Body of pancreas (tissue), 4 donors: Measurements from ENCODE around the gene ZBTB38. TPM values are rescaled to one million over a fixed set of nuclear protein-coding genes. Genes with fewer than 3 reads are reported as not detected.

ENCODE experiments used
- ATAC-seq: fragments of 150-250 bp; one replicate; pipeline ENCODE4 v1.9.1; 2016
- DNase-seq, 4 donors: peaks; one replicate each; pipeline ENCODE4 v3.0.0-alpha.2; 2019
- H3K27ac ChIP-seq, 4 donors: fragments of 200-600 bp; sonication (generic); 1 replicate in 3 of 4; 2 replicates in 1 of 4; pipeline versions ENCODE4 v1.5.1 to v1.6.1; 2016 to 2019; ENCODE audit warnings: mild to moderate bottlenecking in 1 of 4, mixed read lengths in 1 of 4, moderate library complexity in 1 of 4
- H3K27me3 ChIP-seq, 2 donors: fragments of 200-600 bp; sonication (generic); one replicate each; pipeline ENCODE4 v1.6.0; 2016; ENCODE audit warnings: mild to moderate bottlenecking in 1 of 2
- H3K36me3 ChIP-seq, 2 donors: fragments of 200-600 bp; sonication (generic); replicated peaks in 1 of 2; 2 replicates each; pipeline ENCODE4 v1.5.1; 2016; ENCODE audit warnings: low read depth in 2 of 2; ENCODE audit not compliant: insufficient read depth in 1 of 2
- H3K4me1 ChIP-seq: fragments of 200-600 bp; sonication (generic); one replicate; pipeline ENCODE4 v1.6.0; 2016
- H3K4me3 ChIP-seq, 2 donors: fragments of 200-600 bp; sonication (generic); 1 replicate in 1 of 2; 2 replicates in 1 of 2; pipeline ENCODE4 v1.5.1; 2016 to 2019
- H3K9me3 ChIP-seq, 3 donors: fragments of 200-600 bp; sonication (generic); 1 replicate in 2 of 3; 2 replicates in 1 of 3; pipeline ENCODE4 v1.5.1; 2016
- POLR2A ChIP-seq, 3 donors: fragments of 450-650 bp; IDR thresholded peaks; one replicate each; pipeline ENCODE4 v1.6.1; 2016; ENCODE audit warnings: antibody characterized with exemption in 3 of 3, mild to moderate bottlenecking in 2 of 3
- WGBS, 2 donors: methylation state at CpG; one replicate each; pipeline ENCODE4 v1.1.5; 2017; 5-methylcytosine and 5-hydroxymethylcytosine counted together
- intact Hi-C: fragments of 100-400 bp; cut with DNase I; formaldehyde crosslinking; loops from one replicate; pipeline ENCODE4 v1.15.1; 2023
- total RNA-seq, 2 donors: library from RNA; depleted of rRNA; stranded (reverse); fragments of >200 nt; gene quantifications; one replicate each; pipeline ENCODE4 v1.1.0, GENCODE V29; 2016
- TF ChIP-seq, protein P1 (sequence below), 7 experiments: fragments of 450-650 bp in 4 of 7; fragments of 200-600 bp in 3 of 7; sonication (generic) in 3 of 7; IDR thresholded peaks; one replicate each; pipeline ENCODE4 v1.5.1; 2016 to 2019; ENCODE audit warnings: antibody characterized with exemption in 7 of 7

Gene ZBTB38
- total RNA-seq, 2 donors from 2014 or later, result 48.5 to 60.4 TPM

DNA sequence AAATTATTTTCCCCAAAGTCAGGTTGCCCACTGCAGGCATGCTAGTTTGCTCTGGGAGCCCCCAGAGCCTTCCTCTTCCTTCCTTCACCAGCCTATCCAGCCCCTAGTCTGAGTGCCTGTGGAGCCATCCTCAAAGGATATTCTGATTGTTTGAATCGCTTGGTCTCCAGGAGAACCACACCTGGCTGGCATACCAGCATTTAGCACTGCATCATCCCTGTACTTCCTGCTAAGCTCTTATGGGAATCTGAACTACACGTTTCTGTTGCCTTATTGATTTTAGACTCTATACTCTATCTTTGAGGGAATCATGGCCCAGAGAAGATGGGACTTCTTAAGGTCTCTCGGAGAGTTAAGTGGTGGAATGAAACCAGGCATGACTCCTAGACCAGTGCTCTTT, 26.3 kb downstream of the ZBTB38 start:
- Histone ChIP-seq H3K27ac (no peak overlapping the region), H3K4me3 (no peak overlapping the region), H3K27me3 (no peaks in the 10 kb centered on the region), H3K36me3 (no peaks in the 10 kb centered on the region), H3K9me3 (no peaks in the 10 kb centered on the region), H3K4me1 (peaks cover 12% of the 10 kb centered on the region)
- no peak for TF ChIP-seq POLR2A (IDR thresholded peaks at IDR 0.05)
- TF ChIP-seq, protein P1, sequence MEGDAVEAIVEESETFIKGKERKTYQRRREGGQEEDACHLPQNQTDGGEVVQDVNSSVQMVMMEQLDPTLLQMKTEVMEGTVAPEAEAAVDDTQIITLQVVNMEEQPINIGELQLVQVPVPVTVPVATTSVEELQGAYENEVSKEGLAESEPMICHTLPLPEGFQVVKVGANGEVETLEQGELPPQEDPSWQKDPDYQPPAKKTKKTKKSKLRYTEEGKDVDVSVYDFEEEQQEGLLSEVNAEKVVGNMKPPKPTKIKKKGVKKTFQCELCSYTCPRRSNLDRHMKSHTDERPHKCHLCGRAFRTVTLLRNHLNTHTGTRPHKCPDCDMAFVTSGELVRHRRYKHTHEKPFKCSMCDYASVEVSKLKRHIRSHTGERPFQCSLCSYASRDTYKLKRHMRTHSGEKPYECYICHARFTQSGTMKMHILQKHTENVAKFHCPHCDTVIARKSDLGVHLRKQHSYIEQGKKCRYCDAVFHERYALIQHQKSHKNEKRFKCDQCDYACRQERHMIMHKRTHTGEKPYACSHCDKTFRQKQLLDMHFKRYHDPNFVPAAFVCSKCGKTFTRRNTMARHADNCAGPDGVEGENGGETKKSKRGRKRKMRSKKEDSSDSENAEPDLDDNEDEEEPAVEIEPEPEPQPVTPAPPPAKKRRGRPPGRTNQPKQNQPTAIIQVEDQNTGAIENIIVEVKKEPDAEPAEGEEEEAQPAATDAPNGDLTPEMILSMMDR (IDR thresholded peaks at IDR 0.05), result no peak
- ATAC-seq, result no peak
- 76 to 79% methylated on average over 3 of the region's 3 CpGs for WGBS, 2 donors
- no peak for DNase-seq
- intact Hi-C loops, result no loop called here

- TF ChIP-seq, protein P1 (IDR thresholded peaks at IDR 0.05), result no peak
- no peak for TF ChIP-seq POLR2A (IDR thresholded peaks at IDR 0.05)
- 77 to 82% methylated on average over 5 of the region's 5 CpGs for WGBS, 2 donors
Measured at GRCh38 chr3:141395005-141395589, 26.8 kb downstream of the ZBTB38 start.

DNA sequence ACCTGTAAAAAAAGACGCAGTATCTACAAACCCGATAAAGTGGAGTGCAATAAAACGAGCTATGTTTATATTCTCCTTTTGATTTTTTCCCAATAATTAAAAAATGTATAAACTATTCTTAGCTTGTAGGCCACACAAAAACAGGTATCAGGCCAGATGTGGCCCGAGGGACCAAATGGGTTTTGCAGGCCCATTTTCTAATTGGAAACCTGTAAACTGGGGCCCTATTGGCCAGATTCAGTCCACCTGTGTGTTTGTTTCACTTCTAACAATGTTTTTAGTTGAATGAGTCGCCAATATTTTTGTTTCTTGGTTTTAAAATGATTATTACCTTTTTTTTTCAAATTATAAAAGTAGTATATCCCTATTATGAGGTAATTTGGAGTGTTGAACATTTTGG, 29.7 kb downstream of the ZBTB38 start:
- intact Hi-C loops, result no loop called here
- no peak for ATAC-seq

More at GRCh38 chr3:141395005-141395589, 26.8 kb downstream of the ZBTB38 start:
- no peaks in the 10 kb centered on the region for H3K36me3 ChIP-seq
- no peaks in the 10 kb centered on the region for H3K27me3 ChIP-seq
- DNase-seq, result no peak
- intact Hi-C loops, result no loop called here
- H3K9me3 ChIP-seq, result no peaks in the 10 kb centered on the region
- H3K4me3 ChIP-seq, result no peak overlapping the region
- no peak for ATAC-seq
- H3K27ac ChIP-seq, result no peak overlapping the region
- H3K4me1 ChIP-seq, result peaks cover 13% of the 10 kb centered on the region

DNA sequence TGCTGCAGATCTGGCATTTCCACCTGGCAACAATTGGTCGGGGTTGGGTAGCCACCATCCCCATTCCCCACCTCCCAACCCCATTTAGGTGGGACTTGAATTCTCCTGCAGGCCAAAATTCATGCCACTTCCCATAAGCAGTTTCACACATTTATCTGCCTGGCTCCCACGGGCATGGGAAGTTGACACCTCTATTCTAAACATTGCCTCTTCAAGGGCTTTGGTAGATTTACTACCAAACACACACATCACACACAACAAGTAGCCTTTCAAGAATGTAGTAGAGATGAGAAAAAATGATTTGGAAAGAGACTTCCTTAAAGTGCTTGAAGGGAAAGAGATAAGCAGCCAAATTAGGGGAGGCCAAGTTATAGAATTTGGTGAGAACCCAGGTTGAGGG, 30.9 kb downstream of the ZBTB38 start:
- no peaks in the 10 kb centered on the region for H3K36me3 ChIP-seq
- no peaks in the 10 kb centered on the region for H3K9me3 ChIP-seq
- DNase-seq (no peak), ATAC-seq (no peak)
- no peak overlapping the region for H3K4me3 ChIP-seq
- intact Hi-C loops, result no loop called here
- 56 to 63% methylated on average over 2 of the region's 2 CpGs for WGBS, 2 donors
- H3K4me1 ChIP-seq, result peaks cover 39% of the 10 kb centered on the region
- H3K27me3 ChIP-seq, result no peaks in the 10 kb centered on the region
- TF ChIP-seq POLR2A (IDR thresholded peaks at IDR 0.05), result no peak
- TF ChIP-seq, protein P1 (IDR thresholded peaks at IDR 0.05), result no peak
- H3K27ac ChIP-seq, result peak overlapping the region in 1 of 4 donors; percentile 97

More for the DNA sequence above, 29.7 kb downstream of the ZBTB38 start:
- H3K4me1 ChIP-seq, result peaks cover 27% of the 10 kb centered on the region
- no peaks in the 10 kb centered on the region for H3K27me3 ChIP-seq
- H3K27ac ChIP-seq, result no peak overlapping the region
- no peak overlapping the region for H3K4me3 ChIP-seq
- TF ChIP-seq, protein P1 (IDR thresholded peaks at IDR 0.05), result no peak
- TF ChIP-seq POLR2A (IDR thresholded peaks at IDR 0.05), result no peak
- no peaks in the 10 kb centered on the region for H3K36me3 ChIP-seq
- 96% methylated on average over 5 of the region's 5 CpGs for WGBS, 2 donors
- no peak for DNase-seq
- H3K9me3 ChIP-seq, result no peaks in the 10 kb centered on the region
